A204.1 (cell line): ENCODE results near the gene SLC45A2.
A peak's percentile ranks its signal among the peaks of the same experiment; 100 is the strongest.
"Not testable (repeated sequence)": the region's sequence is repeated elsewhere in the genome, so short reads cannot be mapped to it uniquely, and the experiment has no call there.

Source experiments
- FAIRE-seq: peaks from 2 replicates; lab custom pipeline; 2012; peaks lifted over from hg19 to GRCh38; lab: Jason Lieb, UNC

The SLC45A2 gene

DNA sequence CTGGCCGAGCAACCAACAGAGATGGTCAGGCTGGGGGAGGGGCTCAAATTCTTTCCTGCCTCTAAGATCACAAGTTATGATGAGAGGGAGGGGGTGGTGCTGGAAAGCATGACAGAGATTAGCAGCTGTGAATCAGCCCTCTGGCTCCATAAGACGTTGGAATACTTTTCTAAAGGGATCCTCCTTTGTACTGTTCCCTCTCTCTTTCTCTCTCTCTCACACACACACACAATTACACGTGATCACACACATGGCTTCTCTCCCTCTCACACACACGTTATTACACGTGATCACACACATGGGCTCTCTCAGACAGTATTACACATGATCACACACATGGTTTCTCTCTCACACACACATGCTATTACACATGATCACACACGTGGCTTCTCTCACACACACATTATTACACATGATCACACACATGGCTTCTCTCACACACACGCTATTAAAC lies at the start of gene SLC45A2:
Gene SLC45A2 (minus strand): TSS at position 23 of the 454 bp plus-strand sequence. CDS start 110 bp downstream, outside the sequence.
- no peak for FAIRE-seq

DNA sequence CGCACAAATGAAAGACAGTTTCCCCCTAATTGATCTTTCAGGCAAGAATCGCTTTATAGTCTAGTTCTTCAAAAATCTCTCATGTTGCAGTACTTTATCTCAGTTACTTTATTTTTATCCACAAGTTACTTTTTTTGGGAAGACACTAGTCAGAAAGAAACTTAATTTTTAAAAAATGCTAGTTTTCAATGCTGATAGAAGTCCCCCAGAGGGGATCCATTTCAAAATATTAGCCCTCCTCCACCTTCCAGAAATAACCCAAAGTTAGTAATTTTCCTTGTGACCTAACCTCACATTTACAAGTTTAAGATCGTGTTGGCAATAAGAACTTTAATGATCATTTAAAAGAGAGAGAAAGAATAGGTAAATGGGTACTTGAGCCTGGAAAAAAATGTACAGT lies 47.5 kb upstream of the SLC45A2 start:
- FAIRE-seq: no peak

DNA sequence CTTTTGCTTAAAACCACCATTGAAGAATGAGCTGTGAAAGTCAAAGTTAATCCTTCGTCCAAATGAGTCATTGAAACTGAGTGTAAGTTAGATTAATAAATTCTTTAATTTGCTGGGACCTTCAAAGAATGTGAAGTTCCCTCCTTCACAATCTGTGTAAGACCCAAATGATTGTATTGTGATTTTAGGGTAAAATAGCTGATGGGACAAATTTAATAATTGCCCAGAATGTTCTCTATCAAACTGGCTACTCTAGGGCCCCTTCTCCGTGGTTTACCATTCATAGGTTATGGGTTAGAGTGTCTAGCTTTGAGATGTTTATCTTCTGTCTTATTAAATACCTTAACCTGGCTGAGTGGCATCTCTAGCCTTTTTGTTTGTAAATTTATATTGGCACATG lies 46.6 kb upstream of the SLC45A2 start:
- no peak for FAIRE-seq

DNA sequence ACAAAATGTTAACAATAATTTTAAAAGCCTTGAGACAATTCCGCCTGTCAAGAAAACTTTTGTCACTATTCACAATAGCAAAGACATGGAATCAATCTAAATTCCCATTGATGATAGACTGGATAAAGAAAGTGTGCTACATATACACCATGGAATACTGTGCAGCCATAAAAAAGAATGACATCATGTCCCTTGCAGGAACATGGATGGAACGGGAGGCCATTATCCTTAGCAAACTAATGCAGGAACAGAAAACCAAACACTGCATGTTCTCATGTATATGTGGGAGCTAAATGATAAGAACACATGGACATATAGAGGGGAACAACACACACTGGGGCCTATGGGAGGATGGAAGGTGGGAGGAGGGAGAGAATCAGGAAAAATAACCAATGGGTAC lies 46.1 kb upstream of the SLC45A2 start:
- FAIRE-seq: not testable (repeated sequence)

- no peak for FAIRE-seq
Observed at GRCh38 chr5:34030048-34030447, 45.6 kb upstream of the SLC45A2 start.

DNA sequence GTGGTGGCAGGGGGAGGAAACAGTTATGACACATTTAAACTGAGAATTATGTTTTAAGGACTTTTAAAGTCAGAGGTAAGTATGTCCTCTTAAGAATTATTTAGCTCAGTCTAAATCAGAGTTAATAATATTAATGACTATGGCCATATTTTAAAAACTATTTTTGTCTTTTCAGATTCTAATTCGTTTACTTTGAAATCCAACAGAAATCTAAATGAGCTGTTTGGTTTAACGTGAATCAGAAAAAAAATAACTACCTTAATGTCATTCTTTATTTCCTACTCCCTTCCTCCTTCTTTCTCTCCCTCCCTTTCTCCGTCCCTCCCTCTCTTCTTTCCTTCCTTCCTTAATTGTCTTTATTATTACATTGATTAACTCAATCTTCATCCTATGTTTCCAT lies 43.9 kb upstream of the SLC45A2 start:
- no peak for FAIRE-seq

DNA sequence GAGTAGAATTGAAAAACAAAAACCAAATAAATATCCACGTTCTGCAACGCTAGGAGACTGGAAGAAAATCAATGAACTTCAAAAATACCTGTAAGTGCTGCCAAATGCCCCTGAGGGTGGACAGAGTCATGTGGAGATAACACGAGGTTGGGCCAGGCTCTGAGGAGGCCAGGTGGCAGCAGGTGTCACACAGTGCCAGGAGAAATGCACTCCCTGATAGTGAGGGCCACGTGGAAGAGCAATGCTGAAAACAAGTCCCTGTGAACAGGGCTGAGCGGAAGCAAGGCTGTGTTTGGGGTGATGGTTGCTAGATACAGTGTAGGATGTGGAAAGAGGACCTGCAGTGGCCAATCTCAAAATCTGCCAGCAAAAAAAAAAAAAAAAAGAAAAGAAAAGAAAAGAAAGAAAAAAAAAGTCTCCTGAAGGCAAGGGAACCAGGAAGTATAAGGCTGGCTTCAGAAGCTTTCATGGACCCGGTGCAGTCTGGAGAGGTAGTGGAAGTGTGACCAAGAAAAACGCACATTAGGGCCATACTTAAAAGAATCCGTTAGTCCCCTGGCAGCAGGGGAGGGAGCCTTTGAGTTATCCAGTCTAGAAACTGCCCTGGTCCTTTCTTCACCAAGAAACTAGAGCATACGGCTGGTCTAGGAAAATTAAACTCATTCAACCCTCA lies 41.7 kb upstream of the SLC45A2 start:
- no peak for FAIRE-seq

- FAIRE-seq: no peak
Observed at GRCh38 chr5:34022121-34022705, 37.7 kb upstream of the SLC45A2 start.

DNA sequence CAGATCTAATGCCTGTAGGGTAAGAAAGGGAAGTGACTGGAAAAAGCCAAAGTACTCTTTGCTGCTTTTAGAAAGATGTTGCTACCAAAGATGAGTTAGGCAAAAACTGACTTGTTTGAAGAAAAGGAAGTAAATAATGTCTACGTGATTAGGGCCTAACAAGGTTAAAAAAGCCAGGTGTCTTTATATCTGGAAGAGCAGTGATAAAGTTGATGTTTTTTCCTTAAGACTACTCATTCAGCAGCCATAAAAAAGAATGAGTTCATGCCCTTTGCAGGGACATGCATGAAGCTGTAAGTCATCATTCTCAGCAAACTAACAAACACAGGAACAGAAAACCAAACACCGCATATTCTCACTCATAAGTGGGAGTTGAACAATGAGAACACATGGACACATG lies 36.8 kb upstream of the SLC45A2 start:
- no peak for FAIRE-seq

DNA sequence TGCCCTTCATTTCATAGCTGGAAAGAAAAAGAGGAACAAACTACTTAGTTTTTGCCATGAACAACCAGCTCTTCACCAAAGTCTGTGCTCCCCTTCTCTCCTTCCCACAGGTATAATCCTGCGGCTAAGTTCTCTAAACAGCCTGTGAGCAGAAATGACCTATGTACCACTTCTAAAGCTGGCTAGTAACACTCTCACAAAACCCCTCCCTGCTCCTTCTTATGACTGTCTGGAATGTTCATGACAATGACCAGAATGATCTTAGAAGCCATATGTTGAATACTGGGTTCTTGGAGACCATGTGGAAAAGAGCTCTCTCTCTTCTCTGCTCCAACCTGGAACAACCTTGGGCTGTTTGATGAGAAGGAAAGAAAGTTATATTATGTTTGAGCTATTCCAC lies 36.2 kb upstream of the SLC45A2 start:
- no peak for FAIRE-seq

DNA sequence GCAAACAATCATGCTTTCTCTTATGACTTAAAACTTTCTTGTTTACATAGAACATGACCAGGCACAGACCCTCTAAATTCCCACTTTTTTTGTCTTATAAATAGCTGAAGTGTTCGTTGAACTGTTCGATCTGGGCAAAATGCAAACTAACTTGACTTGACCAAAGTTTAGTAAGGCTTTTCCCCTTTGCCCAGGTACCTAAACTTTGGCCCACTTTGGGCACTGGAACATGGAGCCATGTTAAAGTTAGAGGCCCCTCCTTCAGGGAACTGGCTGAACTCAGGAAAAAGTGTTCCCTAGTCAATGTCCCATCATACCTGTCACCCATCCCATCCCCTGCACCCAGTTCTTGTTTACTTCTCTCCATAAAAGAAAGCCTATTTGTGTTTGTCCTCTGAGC lies 32.8 kb upstream of the SLC45A2 start:
- FAIRE-seq: no peak

DNA sequence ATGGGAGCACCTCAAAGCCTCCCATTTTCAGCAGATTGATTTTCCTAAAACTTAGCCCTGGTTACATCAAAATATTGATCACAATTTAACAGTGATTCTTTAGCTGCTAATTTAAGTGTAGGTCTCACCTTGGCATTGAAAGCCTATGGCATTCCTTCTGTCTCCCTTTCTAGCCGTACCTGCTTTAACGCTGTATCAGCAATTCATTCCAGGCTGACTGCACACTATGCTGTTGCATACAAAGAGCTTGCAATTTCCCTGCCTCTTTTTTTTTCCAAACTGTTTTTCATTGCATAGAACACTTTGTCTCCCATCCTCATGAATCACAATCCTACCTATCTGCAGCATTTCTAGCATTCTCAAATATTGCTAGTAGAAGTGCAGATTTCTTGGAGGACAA lies 32.3 kb upstream of the SLC45A2 start:
- no peak for FAIRE-seq

- FAIRE-seq: no peak
Observed at GRCh38 chr5:34016222-34016621, 31.7 kb upstream of the SLC45A2 start.

GRCh38 chr5:34015120-34015822 lies 30.8 kb upstream of the SLC45A2 start:
- no peak for FAIRE-seq

GRCh38 chr5:34014626-34015025 lies 30.1 kb upstream of the SLC45A2 start:
- FAIRE-seq: no peak

GRCh38 chr5:34013547-34013946 lies 29.1 kb upstream of the SLC45A2 start:
- no peak for FAIRE-seq

GRCh38 chr5:34012791-34013190 lies 28.3 kb upstream of the SLC45A2 start:
- FAIRE-seq: no peak

- no peak for FAIRE-seq
Observed at GRCh38 chr5:34011536-34011935, 27.0 kb upstream of the SLC45A2 start.

- FAIRE-seq: not testable (repeated sequence)
Observed at GRCh38 chr5:34010146-34010545, 25.7 kb upstream of the SLC45A2 start.

- FAIRE-seq: no peak
Observed at GRCh38 chr5:34009610-34010009, 25.1 kb upstream of the SLC45A2 start.

- FAIRE-seq: no peak
Observed at GRCh38 chr5:34008802-34009201, 24.3 kb upstream of the SLC45A2 start.

GRCh38 chr5:34007621-34008600 lies 23.4 kb upstream of the SLC45A2 start, which contains the start of gene AMACR:
Gene AMACR, minus strand, starts transcription at chr5:34008050. Its CDS starts 31 bp downstream, at chr5:34008019.
- peak; percentile 57 for FAIRE-seq
